Endothelial cell of umbilical vein (primary cell): ENCODE data around the gene FBN3. TPM values are rescaled to one million over a fixed set of nuclear protein-coding genes. Genes with fewer than 3 reads are reported as not detected.

ENCODE experiments used
- BruUV-seq: library from RNA; stranded (reverse); fragments of 400-500 nt; replicated peaks from 2 replicates; lab custom pipeline; 2021; lab: Mats Ljungman, UMichigan
- CTCF ChIA-PET: fragments of 300-600, 350-600 bp; sonication (Branson Sonifier 250); formaldehyde crosslinking; loops from one replicate; lab custom pipeline; 2021; ENCODE audit warnings: antibody characterized with exemption, inconsistent platforms; lab: Charles Lee
- POLR2A ChIA-PET: fragments of 300-600, 350-600 bp; sonication (Branson Sonifier 250); formaldehyde crosslinking; loops from one replicate; lab custom pipeline; 2021; ENCODE audit warnings: antibody characterized with exemption, inconsistent platforms; lab: Charles Lee
- DNase-seq: peaks from one replicate; pipeline ENCODE4 v3.0.0-alpha.2; 2011; ENCODE audit warnings: low read depth, low spot score
- FAIRE-seq: peaks from 2 replicates; lab custom pipeline; 2011; peaks lifted over from hg19 to GRCh38; lab: Jason Lieb, UNC
- H2AFZ ChIP-seq: 2 replicates; pipeline ENCODE4 v1.6.0; 2012; ENCODE audit warnings: low read depth, low read length, control low read depth, inconsistent platforms
- H3K27ac ChIP-seq: 2 replicates; pipeline ENCODE4 v1.5.1; 2011; ENCODE audit warnings: low read depth, mild to moderate bottlenecking, control low read depth, low read length, moderate library complexity; ENCODE audit not compliant: insufficient read depth
- H3K27me3 ChIP-seq, 2 experiments: 2 replicates each; pipeline versions ENCODE4 v1.6.0 to v1.6.1; 2011; ENCODE audit warnings: low read length in 2 of 2, mixed read lengths in 1 of 2; ENCODE audit not compliant: control insufficient read depth in 2 of 2, insufficient read depth in 2 of 2
- H3K36me3 ChIP-seq, 2 experiments: 2 replicates in 1 of 2; 3 replicates in 1 of 2; pipeline ENCODE4 v1.5.1; 2011; ENCODE audit warnings: low read length in 2 of 2, mild to moderate bottlenecking in 1 of 2, moderate library complexity in 1 of 2; ENCODE audit not compliant: control insufficient read depth in 2 of 2, insufficient read depth in 2 of 2; ENCODE audit errors: extremely low read depth in 1 of 2
- H3K4me1 ChIP-seq: 3 replicates; pipeline ENCODE4 v1.5.1; 2011; ENCODE audit warnings: mild to moderate bottlenecking, low read length; ENCODE audit not compliant: control insufficient read depth, insufficient read depth; ENCODE audit errors: extremely low read depth
- H3K4me2 ChIP-seq: 2 replicates; pipeline ENCODE4 v1.6.1; 2011; ENCODE audit warnings: low read length, control low read depth, mixed read lengths; ENCODE audit not compliant: insufficient read depth
- H3K4me3 ChIP-seq, 3 experiments: fragments of 200-600 bp in 1 of 3; sonication (generic), shearing (Covaris generic) in 1 of 3; replicated peaks in 1 of 3; 2 replicates each; pipeline ENCODE4 v1.5.1; 2011 to 2016; ENCODE audit warnings: control low read depth in 3 of 3, low read length in 3 of 3, mild to moderate bottlenecking in 2 of 3, inconsistent platforms in 1 of 3, low read depth in 1 of 3, moderate library complexity in 1 of 3; ENCODE audit not compliant: insufficient read depth in 1 of 3
- H3K79me2 ChIP-seq: 2 replicates; pipeline ENCODE4 v1.6.0; 2012; ENCODE audit warnings: low read length, inconsistent platforms; ENCODE audit not compliant: control insufficient read depth, insufficient read depth
- H3K9ac ChIP-seq: replicated peaks from 2 replicates; pipeline ENCODE3; 2011; ENCODE audit warnings: low read length, control low read depth; ENCODE audit not compliant: insufficient read depth; ENCODE audit errors: extremely low read depth
- H3K9me1 ChIP-seq: replicated peaks from 3 replicates; pipeline ENCODE4 v1.6.0; 2011; ENCODE audit warnings: mild to moderate bottlenecking, low read length; ENCODE audit not compliant: control insufficient read depth, insufficient read depth; ENCODE audit errors: extremely low read depth
- H3K9me3 ChIP-seq: replicated peaks from 2 replicates; pipeline ENCODE4 v1.5.1; 2012; ENCODE audit warnings: low read length, inconsistent platforms; ENCODE audit not compliant: control insufficient read depth, insufficient read depth
- H4K20me1 ChIP-seq: replicated peaks from 2 replicates; pipeline ENCODE3; 2011; ENCODE audit warnings: mild to moderate bottlenecking, low read length; ENCODE audit not compliant: control insufficient read depth, insufficient read depth; ENCODE audit errors: extremely low read depth
- CTCF ChIP-seq, 2 donors: IDR thresholded peaks; 1 replicate in 1 of 2; 2 replicates in 1 of 2; pipeline ENCODE4 v1.5.1; 2011; ENCODE audit warnings: low read length in 2 of 2, mild to moderate bottlenecking in 2 of 2, moderate library complexity in 2 of 2, control low read depth in 1 of 2, inconsistent platforms in 1 of 2, low read depth in 1 of 2; ENCODE audit not compliant: insufficient read depth in 1 of 2; ENCODE audit errors: extremely low read depth in 1 of 2
- EZH2 ChIP-seq: IDR thresholded peaks from 2 replicates; pipeline ENCODE4 v1.6.1; 2012; ENCODE audit warnings: borderline replicate concordance, low read depth, mild to moderate bottlenecking, moderate library complexity, low read length, inconsistent platforms; ENCODE audit not compliant: severe bottlenecking
- GATA2 ChIP-seq: IDR thresholded peaks from 2 replicates; pipeline ENCODE4 v1.7.0; 2011; ENCODE audit warnings: low read depth, mild to moderate bottlenecking, moderate library complexity, mixed read lengths, low read length; ENCODE audit not compliant: insufficient read length, insufficient read depth
- JUN ChIP-seq: IDR thresholded peaks from 2 replicates; pipeline ENCODE4 v1.6.1; 2011; ENCODE audit warnings: borderline replicate concordance, low read depth; ENCODE audit not compliant: insufficient read length, insufficient read depth
- MAX ChIP-seq: IDR thresholded peaks from 2 replicates; pipeline ENCODE4 v1.6.1; 2011; ENCODE audit not compliant: insufficient read depth, insufficient read length
- dilution Hi-C: fragments of 300-500 bp; cut with MboI; formaldehyde crosslinking; loops from one replicate; pipeline ENCODE4 v1.15.0; 2019; ENCODE audit warnings: low sequenced_read_pairs; ENCODE audit not compliant: extremely low pct_ligation_motif_present
- intact Hi-C: fragments of 100-400 bp; cut with micrococcal nuclease; formaldehyde crosslinking; loops from one replicate; pipeline ENCODE4 v1.10.0; 2022
- polyA plus RNA-seq, 4 experiments: library from polyadenylated mRNA; depleted of rRNA in 3 of 4; stranded (reverse) in 3 of 4; unstranded in 1 of 4; fragments of >200 nt; gene quantifications; 2 replicates each; pipeline versions ENCODE4 v1.2.1 to v1.2.3, GENCODE V29; 2011 to 2012; ENCODE audit warnings: missing spikeins in 1 of 4
- total RNA-seq: library from RNA; stranded (reverse); gene quantifications from 2 replicates; pipeline ENCODE4 v1.2.3, GENCODE V29; 2021

The FBN3 gene
- total and polyA plus RNA-seq, 2 donors (not counting 3 experiments of a cell fraction or from before 2014, with no cell fraction given), result not detected

GRCh38 chr19:8115805-8116396, 33.5 kb downstream of the FBN3 start:
- no peaks in the 10 kb centered on the region for H3K4me1 ChIP-seq
- FAIRE-seq (no peak), DNase-seq (no peak)
- H3K27ac ChIP-seq, result no peak overlapping the region
- intact Hi-C loops, result no loop called here
- no peak for TF ChIP-seq MAX
- no peak for TF ChIP-seq EZH2
- TF ChIP-seq CTCF (IDR thresholded peaks at IDR 0.05; ENCODE audit: extremely low read depth in 1 of 2, insufficient read depth in 1 of 2, low read depth in 1 of 2, low read length in 2 of 2), result no peak
- TF ChIP-seq GATA2, result no peak
- H3K9ac ChIP-seq, result no peak overlapping the region
- H4K20me1 ChIP-seq, result no peaks in the 10 kb centered on the region
- CTCF ChIA-PET, result no interaction called here
- H3K9me1 ChIP-seq, result no peaks in the 10 kb centered on the region
- no peak overlapping the region for H3K4me2 ChIP-seq
- H3K9me3 ChIP-seq, result no peaks in the 10 kb centered on the region
- H3K4me3 ChIP-seq, result no peak overlapping the region
- no peaks in the 10 kb centered on the region for H3K36me3 ChIP-seq
- dilution Hi-C loops, result no loop called here
- H2AFZ ChIP-seq, result no peak overlapping the region
- H3K79me2 ChIP-seq, result no peaks in the 10 kb centered on the region
- no TSS peak for BruUV-seq
- no peaks in the 10 kb centered on the region for H3K27me3 ChIP-seq
- POLR2A ChIA-PET, result no interaction called here

GRCh38 chr19:8113017-8113416, 36.4 kb downstream of the FBN3 start:
- DNase-seq (no peak), FAIRE-seq (no peak)
- TF ChIP-seq GATA2 (no peak), JUN (no peak), CTCF (IDR thresholded peaks at IDR 0.05; ENCODE audit: extremely low read depth in 1 of 2, insufficient read depth in 1 of 2, low read depth in 1 of 2, low read length in 2 of 2) (no peak)
- Histone ChIP-seq H3K79me2 (no peaks in the 10 kb centered on the region), H3K9me1 (no peaks in the 10 kb centered on the region), H3K27me3 (no peaks in the 10 kb centered on the region), H3K36me3 (no peaks in the 10 kb centered on the region), H3K9ac (no peak overlapping the region), H3K4me1 (no peaks in the 10 kb centered on the region), H2AFZ (no peak overlapping the region), H4K20me1 (no peaks in the 10 kb centered on the region), H3K9me3 (no peaks in the 10 kb centered on the region), H3K4me2 (no peak overlapping the region), H3K27ac (no peak overlapping the region), H3K4me3 (no peak overlapping the region)
- ChIA-PET CTCF (interaction anchor here (0.6 kb wide), 1 partner anchor 124 kb away, joined by 3 read pairs; no protein-coding TSS in a partner anchor), POLR2A (no interaction called here)
- intact Hi-C loops, result no loop called here
- dilution Hi-C loops, result no loop called here
- no TSS peak for BruUV-seq
